Endodermal cell (in vitro differentiated cells): ENCODE measurements around the gene TTC23. TPM values are rescaled to one million over a fixed set of nuclear protein-coding genes. Genes with fewer than 3 reads are reported as not detected.

Experiments used
- DNase-seq: peaks from one replicate; pipeline ENCODE4 v3.0.0-alpha.2; 2017
- H3K27ac ChIP-seq: 2 replicates; pipeline ENCODE4 v1.5.1; 2013; ENCODE audit warnings: mild to moderate bottlenecking, low read depth, low read length, moderate library complexity
- H3K27me3 ChIP-seq: 2 replicates; pipeline ENCODE4 v1.6.1; 2013; ENCODE audit warnings: mild to moderate bottlenecking, low read length, moderate library complexity; ENCODE audit not compliant: insufficient read depth, control insufficient read depth, poor library complexity, severe bottlenecking
- H3K36me3 ChIP-seq: 2 replicates; pipeline ENCODE4 v1.7.0; 2013; ENCODE audit warnings: mild to moderate bottlenecking, low read length, moderate library complexity; ENCODE audit not compliant: control insufficient read depth, insufficient read depth
- H3K4me1 ChIP-seq: one replicate; pipeline ENCODE4 v1.7.0; 2013; ENCODE audit warnings: low read length; ENCODE audit not compliant: control insufficient read depth, insufficient read depth
- H3K4me3 ChIP-seq: 2 replicates; pipeline ENCODE4 v1.5.1; 2013; ENCODE audit warnings: mild to moderate bottlenecking, low read length, moderate library complexity
- H3K9ac ChIP-seq: 2 replicates; pipeline ENCODE4 v1.6.1; 2013; ENCODE audit warnings: mild to moderate bottlenecking, low read length, moderate library complexity; ENCODE audit not compliant: poor library complexity, severe bottlenecking; ENCODE audit errors: extremely low read depth
- H3K9me3 ChIP-seq: 2 replicates; pipeline ENCODE4 v1.6.1; 2013; ENCODE audit warnings: mild to moderate bottlenecking, low read length, moderate library complexity; ENCODE audit not compliant: control insufficient read depth
- H3K27ac Mint-ChIP-seq: 2 replicates; pipeline ENCODE4 v1.8.0; 2020; ENCODE audit warnings: mixed read lengths
- H3K27me3 Mint-ChIP-seq: 2 replicates; pipeline ENCODE4 v1.8.0; 2021; ENCODE audit warnings: mild to moderate bottlenecking, mixed read lengths; ENCODE audit not compliant: insufficient read depth
- H3K36me3 Mint-ChIP-seq: 2 replicates; pipeline ENCODE4 v1.8.0; 2020; ENCODE audit warnings: low read depth, mixed read lengths
- H3K4me1 Mint-ChIP-seq: 2 replicates; pipeline ENCODE4 v1.8.0; 2020; ENCODE audit warnings: mixed read lengths
- H3K4me3 Mint-ChIP-seq: 2 replicates; pipeline ENCODE4 v1.8.0; 2020; ENCODE audit warnings: mild to moderate bottlenecking, moderate library complexity, mixed read lengths
- H3K9me3 Mint-ChIP-seq: 2 replicates; pipeline ENCODE4 v1.8.0; 2020; ENCODE audit warnings: mild to moderate bottlenecking, mixed read lengths
- WGBS, 2 experiments: methylation state at CpG; one replicate each; pipeline versions ENCODE4 v1.1.5 to v1.1.7; 2013; ENCODE audit warnings: missing lambda C conversion rate in 2 of 2, mixed read lengths in 1 of 2; ENCODE audit not compliant: insufficient coverage in 1 of 2, insufficient read length in 1 of 2; 5-methylcytosine and 5-hydroxymethylcytosine counted together
- total RNA-seq, 2 donors: library from RNA; stranded (reverse); fragmentation: NEBNext Ultra II Directional in 1 of 2; extraction: Animal tissue kit (Norgen Biotek cat#: 25700) in 1 of 2; gene quantifications; 2 replicates in 1 of 2; 3 replicates in 1 of 2; pipeline ENCODE4 v1.2.1, GENCODE V29; 2021
- TF ChIP-seq, protein P1 (sequence below): fragments of 200-600 bp; sonication (generic); conservative IDR thresholded peaks from 2 replicates; pipeline ENCODE4 v1.5.0; 2021; ENCODE audit warnings: antibody characterized with exemption, mild to moderate bottlenecking

Gene TTC23
- total RNA-seq, 2 donors from 2014 or later, result 20.7 to 26.3 TPM

- Mint-ChIP-seq H3K4me3 (no peak overlapping the region), H3K4me1 (peaks cover 61% of the 10 kb centered on the region), H3K27ac (peak overlapping the region; percentile 46)
These were observed 100.5 kb downstream of the TTC23 start for GRCh38 chr15:99148851-99149276.

GRCh38 chr15:99146661-99147060, 102.7 kb downstream of the TTC23 start:
- Histone ChIP-seq H3K27me3 (no peaks in the 10 kb centered on the region), H3K4me1 (peaks cover 22% of the 10 kb centered on the region), H3K27ac (no peak overlapping the region), H3K9ac (no peak overlapping the region), H3K36me3 (peaks cover 11% of the 10 kb centered on the region), H3K4me3 (no peak overlapping the region), H3K9me3 (no peaks in the 10 kb centered on the region)
- H3K9me3 Mint-ChIP-seq, result no peaks in the 10 kb centered on the region
- H3K27me3 Mint-ChIP-seq, result no peaks in the 10 kb centered on the region
- TF ChIP-seq, protein P1, sequence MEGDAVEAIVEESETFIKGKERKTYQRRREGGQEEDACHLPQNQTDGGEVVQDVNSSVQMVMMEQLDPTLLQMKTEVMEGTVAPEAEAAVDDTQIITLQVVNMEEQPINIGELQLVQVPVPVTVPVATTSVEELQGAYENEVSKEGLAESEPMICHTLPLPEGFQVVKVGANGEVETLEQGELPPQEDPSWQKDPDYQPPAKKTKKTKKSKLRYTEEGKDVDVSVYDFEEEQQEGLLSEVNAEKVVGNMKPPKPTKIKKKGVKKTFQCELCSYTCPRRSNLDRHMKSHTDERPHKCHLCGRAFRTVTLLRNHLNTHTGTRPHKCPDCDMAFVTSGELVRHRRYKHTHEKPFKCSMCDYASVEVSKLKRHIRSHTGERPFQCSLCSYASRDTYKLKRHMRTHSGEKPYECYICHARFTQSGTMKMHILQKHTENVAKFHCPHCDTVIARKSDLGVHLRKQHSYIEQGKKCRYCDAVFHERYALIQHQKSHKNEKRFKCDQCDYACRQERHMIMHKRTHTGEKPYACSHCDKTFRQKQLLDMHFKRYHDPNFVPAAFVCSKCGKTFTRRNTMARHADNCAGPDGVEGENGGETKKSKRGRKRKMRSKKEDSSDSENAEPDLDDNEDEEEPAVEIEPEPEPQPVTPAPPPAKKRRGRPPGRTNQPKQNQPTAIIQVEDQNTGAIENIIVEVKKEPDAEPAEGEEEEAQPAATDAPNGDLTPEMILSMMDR, result no peak
- 85 to 88% methylated on average over 4 to 5 of the region's 5 CpGs for WGBS, 2 experiments
- peak; percentile 12 for DNase-seq
- H3K27ac Mint-ChIP-seq, result no peak overlapping the region
- H3K36me3 Mint-ChIP-seq, result peaks cover 17% of the 10 kb centered on the region
- H3K4me3 Mint-ChIP-seq, result no peak overlapping the region
- H3K4me1 Mint-ChIP-seq, result peaks cover 70% of the 10 kb centered on the region

More at GRCh38 chr15:99148851-99149276, 100.5 kb downstream of the TTC23 start:
- Histone ChIP-seq H3K9me3 (peaks cover 9% of the 10 kb centered on the region), H3K4me3 (no peak overlapping the region), H3K27me3 (no peaks in the 10 kb centered on the region), H3K9ac (no peak overlapping the region), H3K27ac (no peak overlapping the region), H3K36me3 (peaks cover 11% of the 10 kb centered on the region), H3K4me1 (peaks cover 6% of the 10 kb centered on the region)
- TF ChIP-seq, protein P1, result no peak
- Mint-ChIP-seq H3K36me3 (peaks cover 30% of the 10 kb centered on the region), H3K27me3 (no peaks in the 10 kb centered on the region), H3K9me3 (peaks cover 5% of the 10 kb centered on the region)
- 90 to 94% methylated on average over 7 of the region's 7 CpGs for WGBS, 2 experiments
- DNase-seq, result peak; percentile 49

DNA sequence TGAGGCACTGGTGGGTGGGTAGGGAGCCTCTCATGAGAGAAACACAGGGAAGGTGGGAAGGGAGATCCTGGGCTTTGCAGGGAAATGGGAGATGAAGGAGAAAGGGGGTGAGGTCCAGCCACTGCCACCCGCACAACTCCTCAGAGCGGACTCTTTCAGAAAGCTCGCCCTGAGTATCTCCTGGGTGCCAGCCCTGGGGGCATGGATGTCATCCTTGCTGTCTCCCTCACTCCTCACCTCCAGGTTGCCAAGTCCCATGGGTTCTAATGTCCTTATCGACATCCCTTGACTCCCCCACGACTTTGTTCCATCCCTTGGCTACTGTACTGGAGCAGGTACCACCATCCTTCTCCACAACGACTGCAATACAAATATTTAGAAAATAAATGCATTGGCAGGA, 103.6 kb downstream of the TTC23 start:
- peak; percentile 43 for DNase-seq
- Mint-ChIP-seq H3K27me3 (no peaks in the 10 kb centered on the region), H3K9me3 (no peaks in the 10 kb centered on the region), H3K4me1 (peaks cover 69% of the 10 kb centered on the region), H3K27ac (no peak overlapping the region), H3K4me3 (no peak overlapping the region), H3K36me3 (peaks cover 11% of the 10 kb centered on the region)
- H3K27ac ChIP-seq, result no peak overlapping the region
- peaks cover 11% of the 10 kb centered on the region for H3K36me3 ChIP-seq
- no peak overlapping the region for H3K9ac ChIP-seq
- H3K9me3 ChIP-seq, result no peaks in the 10 kb centered on the region
- H3K4me3 ChIP-seq, result no peak overlapping the region
- peaks cover 22% of the 10 kb centered on the region for H3K4me1 ChIP-seq
- TF ChIP-seq, protein P1, result no peak
- no peaks in the 10 kb centered on the region for H3K27me3 ChIP-seq
- 94% methylated on average over 2 to 6 of the region's 6 CpGs for WGBS, 2 experiments
